Keratinocyte (primary cell): ENCODE results near the gene EXOC4.

Source experiments
- EZH2 ChIP-seq: IDR thresholded peaks from one replicate; pipeline ENCODE4 v1.6.1; 2012; ENCODE audit warnings: inconsistent platforms, mild to moderate bottlenecking, low read length, moderate library complexity
- TF ChIP-seq, protein P1 (sequence below), 3 experiments: IDR thresholded peaks in 1 of 3; conservative IDR thresholded peaks in 1 of 3; optimal IDR thresholded peaks in 1 of 3; 2 replicates in 2 of 3; 3 replicates in 1 of 3; pipeline versions ENCODE3 to v1.5.1; 2011; ENCODE audit warnings: low read length in 3 of 3, mild to moderate bottlenecking in 3 of 3, moderate library complexity in 2 of 3, control low read depth in 1 of 3, inconsistent platforms in 1 of 3; ENCODE audit not compliant: insufficient read depth in 2 of 3; ENCODE audit errors: extremely low read depth in 1 of 3

DNA sequence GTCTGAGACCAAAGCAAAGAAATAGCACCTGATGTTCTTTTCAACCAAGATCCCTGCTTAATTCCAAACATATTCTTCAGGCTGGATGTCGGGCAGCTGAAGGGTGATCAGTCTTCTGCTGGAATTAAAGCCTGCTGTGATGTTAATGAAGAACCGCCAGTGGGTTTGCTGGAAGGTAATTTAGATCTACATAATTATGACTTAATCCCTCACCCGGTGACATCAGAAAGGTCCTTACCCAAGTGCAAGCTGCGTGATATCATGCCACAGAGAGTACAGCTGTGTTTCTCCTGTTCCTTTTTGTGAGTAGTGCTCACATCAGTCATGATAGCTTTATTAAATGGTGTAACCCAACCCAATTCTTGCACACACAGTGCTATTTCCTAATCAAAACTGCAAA is 845.2 kb downstream of the EXOC4 start:
- TF ChIP-seq, protein P1, sequence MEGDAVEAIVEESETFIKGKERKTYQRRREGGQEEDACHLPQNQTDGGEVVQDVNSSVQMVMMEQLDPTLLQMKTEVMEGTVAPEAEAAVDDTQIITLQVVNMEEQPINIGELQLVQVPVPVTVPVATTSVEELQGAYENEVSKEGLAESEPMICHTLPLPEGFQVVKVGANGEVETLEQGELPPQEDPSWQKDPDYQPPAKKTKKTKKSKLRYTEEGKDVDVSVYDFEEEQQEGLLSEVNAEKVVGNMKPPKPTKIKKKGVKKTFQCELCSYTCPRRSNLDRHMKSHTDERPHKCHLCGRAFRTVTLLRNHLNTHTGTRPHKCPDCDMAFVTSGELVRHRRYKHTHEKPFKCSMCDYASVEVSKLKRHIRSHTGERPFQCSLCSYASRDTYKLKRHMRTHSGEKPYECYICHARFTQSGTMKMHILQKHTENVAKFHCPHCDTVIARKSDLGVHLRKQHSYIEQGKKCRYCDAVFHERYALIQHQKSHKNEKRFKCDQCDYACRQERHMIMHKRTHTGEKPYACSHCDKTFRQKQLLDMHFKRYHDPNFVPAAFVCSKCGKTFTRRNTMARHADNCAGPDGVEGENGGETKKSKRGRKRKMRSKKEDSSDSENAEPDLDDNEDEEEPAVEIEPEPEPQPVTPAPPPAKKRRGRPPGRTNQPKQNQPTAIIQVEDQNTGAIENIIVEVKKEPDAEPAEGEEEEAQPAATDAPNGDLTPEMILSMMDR (optimal IDR thresholded peaks at IDR 0.05 in 1 of 3, IDR thresholded peaks at IDR 0.05 in 1 of 3, conservative IDR thresholded peaks at IDR 0.05 in 1 of 3; ENCODE audit: extremely low read depth in 1 of 3, insufficient read depth in 2 of 3, low read length in 3 of 3): no peak
- no peak for TF ChIP-seq EZH2
